HG03520 (cell line): ENCODE results near the gene FHIP2A.
"Not testable (repeated sequence)": the region's sequence is repeated elsewhere in the genome, so short reads cannot be mapped to it uniquely, and the experiment has no call there.

ENCODE experiments used
- ATAC-seq: cut with Tn5 transposase; IDR thresholded peaks from one replicate; pipeline ENCODE4 v1.9.1; 2021; ENCODE audit warnings: mild to moderate bottlenecking, moderate library complexity; ENCODE audit not compliant: unreplicated experiment

FHIP2A gene

GRCh38 chr10:114855776-114856543 lies 34.4 kb downstream of the FHIP2A start:
- ATAC-seq = no peak

GRCh38 chr10:114856544-114857287 lies 35.1 kb downstream of the FHIP2A start:
- ATAC-seq = no peak

- ATAC-seq = not testable (repeated sequence)
Observed at GRCh38 chr10:114857288-114857565, 35.6 kb downstream of the FHIP2A start.

- ATAC-seq = no peak
Observed at GRCh38 chr10:114857922-114858629, 36.5 kb downstream of the FHIP2A start.

GRCh38 chr10:114859222-114859621 lies 37.6 kb downstream of the FHIP2A start:
- no peak for ATAC-seq

- ATAC-seq = no peak
Observed at GRCh38 chr10:114862456-114862855, 40.9 kb downstream of the FHIP2A start.

GRCh38 chr10:114867365-114867764 lies 45.8 kb downstream of the FHIP2A start:
- no peak for ATAC-seq

- no peak for ATAC-seq
Observed at GRCh38 chr10:114868870-114869519, 47.4 kb downstream of the FHIP2A start.

- no peak for ATAC-seq
Observed at GRCh38 chr10:114869520-114869892, 47.9 kb downstream of the FHIP2A start.

GRCh38 chr10:114870486-114870885 lies 48.9 kb downstream of the FHIP2A start:
- no peak for ATAC-seq

GRCh38 chr10:114871379-114871778 lies 49.8 kb downstream of the FHIP2A start:
- no peak for ATAC-seq
